GM21737 (cell line): ENCODE results near the gene LDB3.

Source experiments
- ATAC-seq: cut with Tn5 transposase; IDR thresholded peaks from one replicate; pipeline ENCODE4 v1.9.1; 2021; ENCODE audit warnings: mild to moderate bottlenecking, moderate library complexity; ENCODE audit not compliant: unreplicated experiment

The LDB3 gene

DNA sequence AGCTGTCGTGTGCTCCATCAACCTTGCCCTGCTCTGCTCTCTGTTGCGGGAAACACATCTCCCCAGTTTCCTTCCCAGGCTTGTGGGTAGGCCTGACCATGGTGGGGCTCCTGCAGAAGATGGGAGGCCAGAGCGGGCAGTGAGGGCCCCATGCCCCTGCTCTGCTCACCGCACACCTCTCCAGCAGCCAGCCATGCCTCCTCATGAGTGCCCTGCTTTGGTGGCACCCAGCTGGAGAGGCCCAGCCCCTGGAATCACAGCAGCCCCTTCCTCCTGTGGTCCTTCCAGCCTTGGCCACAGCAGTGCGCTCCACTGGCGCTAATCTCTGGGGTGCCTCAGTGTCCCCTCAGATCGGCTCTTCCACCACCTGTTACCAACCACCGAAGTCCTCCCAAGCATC is 18.2 kb upstream of the LDB3 start:
- no peak for ATAC-seq

- ATAC-seq, result no peak
These were observed 17.3 kb upstream of the LDB3 start for GRCh38 chr10:86651021-86651471.

DNA sequence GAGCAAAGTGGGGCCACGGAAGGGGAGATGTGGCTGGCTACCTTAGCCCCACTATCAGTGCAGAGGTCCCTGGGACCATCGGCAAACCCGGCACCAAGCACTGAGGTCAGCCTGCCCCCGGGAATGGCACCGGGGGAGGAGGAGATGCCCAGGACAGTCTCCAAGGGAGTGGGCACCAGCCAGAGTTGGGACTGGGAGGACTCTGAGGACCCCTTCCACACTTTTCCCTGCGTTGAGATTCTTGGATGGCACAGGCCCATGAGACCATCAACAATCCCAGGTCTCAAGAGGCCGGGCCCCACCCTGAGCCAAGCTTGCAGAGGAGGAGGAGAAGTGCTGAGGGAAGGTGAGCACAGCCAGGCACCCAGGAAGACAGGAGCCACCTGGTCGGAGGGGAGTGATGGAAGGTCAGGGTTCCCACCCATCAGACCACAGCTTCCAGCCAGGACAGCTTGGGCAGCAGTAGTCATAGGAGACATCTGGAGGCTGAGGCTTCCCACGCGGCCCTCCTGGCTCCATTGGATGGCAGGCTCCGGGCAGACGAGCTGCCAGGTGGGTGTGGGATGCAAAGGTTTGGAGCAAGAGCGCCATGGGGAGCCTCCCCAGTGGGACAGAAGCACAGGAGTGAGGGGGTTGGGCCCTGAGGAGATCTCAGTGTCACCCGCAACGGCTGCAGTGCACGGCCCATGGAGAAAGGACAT is 16.5 kb upstream of the LDB3 start:
- ATAC-seq, result no peak

- ATAC-seq, result no peak
These were observed 15.7 kb upstream of the LDB3 start for GRCh38 chr10:86652361-86653202.

DNA sequence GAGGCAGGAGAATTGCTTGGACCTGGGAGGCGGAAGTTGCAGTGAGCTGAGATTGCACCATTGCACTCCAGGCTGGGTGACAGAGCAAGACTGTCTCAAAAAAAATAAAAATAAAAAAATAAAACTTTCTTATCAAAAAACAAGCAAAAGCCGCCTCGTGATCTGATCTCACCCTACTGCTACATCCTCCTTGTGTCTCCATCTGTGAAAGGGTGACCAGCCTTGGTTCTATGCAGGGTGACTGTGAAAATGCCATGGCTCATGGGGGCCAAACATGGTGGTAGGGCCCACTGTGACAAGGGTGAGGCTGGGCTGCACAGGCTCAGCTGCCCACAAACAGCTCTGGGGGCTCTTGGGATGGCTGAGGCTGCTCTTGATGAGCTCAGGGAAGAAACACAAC is 14.9 kb upstream of the LDB3 start:
- ATAC-seq, result no peak

DNA sequence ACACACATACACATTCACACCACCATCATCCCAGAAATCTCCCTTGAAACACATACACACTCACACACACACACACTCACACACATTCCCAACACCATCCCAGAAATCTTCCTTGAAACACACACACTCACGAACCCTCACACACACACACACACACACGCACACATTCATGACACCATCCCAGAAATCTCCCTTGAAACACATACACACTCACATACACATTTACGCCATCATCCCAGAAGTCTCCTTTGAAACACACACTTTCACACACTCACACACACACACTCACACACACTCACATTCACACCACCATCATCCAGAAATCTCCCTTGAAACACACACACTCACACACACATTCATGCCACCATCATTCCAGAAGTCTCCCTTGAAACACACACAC is 14.3 kb upstream of the LDB3 start:
- ATAC-seq, result no peak

DNA sequence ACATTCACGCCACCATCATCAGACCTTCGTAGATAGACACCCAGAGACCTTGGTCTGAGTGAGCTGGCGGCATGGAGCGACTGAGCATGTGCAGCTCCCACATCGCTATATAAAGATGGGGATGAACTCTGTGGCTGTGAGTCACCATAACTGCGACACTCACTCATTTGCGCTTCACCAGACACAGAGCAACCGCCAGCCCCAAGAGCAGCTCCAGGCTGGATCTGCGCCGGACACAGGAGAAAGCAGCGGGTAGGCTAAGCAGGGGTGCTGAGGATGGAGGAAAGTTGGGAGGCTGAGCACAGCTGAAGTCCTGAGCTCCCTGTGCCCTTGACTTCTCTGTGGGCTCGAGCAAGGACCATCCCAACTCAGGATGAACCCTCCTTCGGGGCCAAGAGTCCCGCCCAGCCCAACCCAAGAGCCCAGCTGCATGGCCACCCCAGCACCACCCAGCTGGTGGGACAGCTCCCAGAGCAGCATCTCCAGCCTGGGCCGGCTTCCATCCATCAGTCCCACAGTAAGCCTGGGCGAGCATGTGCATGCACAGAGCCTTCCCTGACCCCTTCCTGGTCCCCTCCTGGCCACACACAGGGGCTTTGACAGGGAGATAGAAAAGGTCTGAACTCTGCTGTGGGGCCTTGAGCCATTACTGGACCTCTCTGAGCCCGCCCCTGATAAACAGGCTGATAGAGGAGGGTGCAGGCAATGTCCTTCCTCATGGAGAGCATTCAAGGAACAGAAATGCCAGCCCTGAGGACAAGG is 13.7 kb upstream of the LDB3 start, which contains the start of gene OPN4:
Gene OPN4, plus strand, starts transcription at position 137 of the 762 bp plus-strand sequence. Its CDS starts 237 bp downstream, at position 374.
- no peak for ATAC-seq

DNA sequence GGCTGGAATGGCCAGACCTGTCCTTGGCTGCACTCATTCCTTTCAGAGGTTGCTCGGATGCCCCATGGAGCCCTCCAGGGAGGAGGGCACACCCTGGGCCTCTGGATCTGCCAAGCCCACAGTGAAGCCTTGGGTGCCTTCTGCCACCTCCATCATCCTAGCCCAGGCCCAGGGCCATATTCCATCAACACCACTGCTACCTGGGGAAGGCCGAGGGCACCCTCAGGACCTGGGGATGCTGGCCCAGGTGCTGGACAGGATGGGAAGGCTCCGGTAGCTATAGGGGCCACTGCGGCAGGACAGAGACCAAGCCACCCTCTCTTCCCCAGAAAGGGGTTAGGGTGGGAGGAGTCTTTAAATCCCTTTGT is 13.2 kb upstream of the LDB3 start:
- no peak for ATAC-seq

- ATAC-seq, result no peak
These were observed 12.7 kb upstream of the LDB3 start for GRCh38 chr10:86655596-86655995.

DNA sequence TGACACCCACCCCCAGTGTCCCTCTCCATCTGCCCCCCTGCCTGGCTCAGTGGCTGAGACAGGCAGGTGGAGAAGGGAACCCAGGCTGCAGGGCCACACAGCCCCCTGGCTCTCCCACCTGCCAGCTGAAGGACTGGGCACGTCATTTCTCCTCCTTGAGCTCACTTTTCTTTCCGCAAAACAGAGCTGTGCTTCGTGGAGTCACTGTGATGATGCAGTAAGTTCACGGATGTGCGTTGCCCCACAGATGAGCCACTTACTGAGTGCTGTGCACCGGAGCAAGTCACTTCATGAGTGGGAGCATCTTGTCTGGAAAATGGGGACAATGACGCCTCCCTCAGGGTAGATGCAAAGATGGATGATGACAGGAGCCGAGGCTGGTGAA is 11.3 kb upstream of the LDB3 start:
- no peak for ATAC-seq

- no peak for ATAC-seq
These were observed 10.8 kb upstream of the LDB3 start for GRCh38 chr10:86657396-86658011.

DNA sequence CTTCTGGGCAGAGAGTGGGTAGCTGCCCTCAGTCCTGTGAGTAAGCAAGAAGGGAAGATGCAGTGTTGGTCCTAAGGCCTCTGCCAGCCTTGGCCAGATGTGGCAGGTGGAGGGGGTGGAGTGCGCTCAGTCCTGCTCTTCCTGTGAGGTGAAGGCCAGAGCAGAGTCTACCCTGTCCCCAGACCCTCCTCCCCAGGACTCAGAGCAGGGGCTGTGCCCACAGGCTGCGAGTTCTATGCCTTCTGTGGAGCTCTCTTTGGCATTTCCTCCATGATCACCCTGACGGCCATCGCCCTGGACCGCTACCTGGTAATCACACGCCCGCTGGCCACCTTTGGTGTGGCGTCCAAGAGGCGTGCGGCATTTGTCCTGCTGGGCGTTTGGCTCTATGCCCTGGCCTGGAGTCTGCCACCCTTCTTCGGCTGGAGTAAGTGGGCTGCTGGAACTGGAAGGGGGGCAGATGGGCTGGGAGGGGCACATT is 10.0 kb upstream of the LDB3 start:
- no peak for ATAC-seq

GRCh38 chr10:86658751-86659150 is 9.6 kb upstream of the LDB3 start:
- ATAC-seq, result no peak

- no peak for ATAC-seq
These were observed 9.1 kb upstream of the LDB3 start for GRCh38 chr10:86659161-86659691.

- ATAC-seq, result no peak
These were observed 8.4 kb upstream of the LDB3 start for GRCh38 chr10:86659721-86660453.

DNA sequence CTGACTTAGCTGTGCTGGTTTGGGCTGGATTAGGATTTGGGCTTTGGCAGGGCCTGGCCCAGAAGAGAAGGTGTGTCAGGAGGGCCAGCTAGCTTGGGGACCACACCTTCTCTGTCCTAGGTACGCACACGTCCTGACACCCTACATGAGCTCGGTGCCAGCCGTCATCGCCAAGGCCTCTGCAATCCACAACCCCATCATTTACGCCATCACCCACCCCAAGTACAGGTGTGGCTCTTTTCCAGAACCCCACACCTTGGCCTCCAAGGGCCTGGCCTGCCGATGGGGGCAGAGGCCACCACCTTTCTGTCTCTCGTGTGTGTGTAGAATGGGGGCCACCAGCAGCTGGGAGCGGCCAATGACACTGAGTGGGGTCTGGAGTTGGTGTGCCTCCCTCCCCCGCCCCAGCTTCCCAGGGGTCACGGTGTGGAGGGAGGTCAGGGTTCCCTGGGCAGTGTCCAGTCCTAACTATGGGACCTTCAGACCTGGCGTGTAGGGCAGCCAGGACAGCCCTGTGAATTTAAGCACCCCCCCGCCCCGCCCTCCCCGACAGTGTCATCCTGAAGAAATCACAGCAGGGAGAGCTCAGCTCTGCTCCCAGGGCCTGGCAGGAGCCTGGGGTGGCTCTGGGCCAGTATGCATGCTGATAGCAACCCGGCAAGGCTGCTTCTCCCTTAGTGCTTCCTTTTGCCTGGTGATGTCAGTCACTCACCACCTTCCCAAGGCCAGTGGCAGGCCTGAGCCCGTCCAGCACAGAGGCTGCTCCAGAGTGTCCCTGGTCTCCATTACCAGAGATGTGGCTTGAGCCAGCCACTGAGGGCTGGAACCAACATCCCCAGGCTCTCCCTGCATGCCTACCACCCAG is 6.9 kb upstream of the LDB3 start:
- ATAC-seq, result no peak

- no peak for ATAC-seq
These were observed 5.9 kb upstream of the LDB3 start for GRCh38 chr10:86662186-86663045.

- no peak for ATAC-seq
These were observed 5.3 kb upstream of the LDB3 start for GRCh38 chr10:86663046-86663345.
